ENCODE measurements around the gene SLC6A9. TPM values are rescaled to one million over a fixed set of nuclear protein-coding genes. Genes with fewer than 3 reads are reported as not detected.

The SLC6A9 gene
- total RNA-seq: 10 to 100 TPM; 55.8 to 85.7 (median 62.0) TPM

DNA sequence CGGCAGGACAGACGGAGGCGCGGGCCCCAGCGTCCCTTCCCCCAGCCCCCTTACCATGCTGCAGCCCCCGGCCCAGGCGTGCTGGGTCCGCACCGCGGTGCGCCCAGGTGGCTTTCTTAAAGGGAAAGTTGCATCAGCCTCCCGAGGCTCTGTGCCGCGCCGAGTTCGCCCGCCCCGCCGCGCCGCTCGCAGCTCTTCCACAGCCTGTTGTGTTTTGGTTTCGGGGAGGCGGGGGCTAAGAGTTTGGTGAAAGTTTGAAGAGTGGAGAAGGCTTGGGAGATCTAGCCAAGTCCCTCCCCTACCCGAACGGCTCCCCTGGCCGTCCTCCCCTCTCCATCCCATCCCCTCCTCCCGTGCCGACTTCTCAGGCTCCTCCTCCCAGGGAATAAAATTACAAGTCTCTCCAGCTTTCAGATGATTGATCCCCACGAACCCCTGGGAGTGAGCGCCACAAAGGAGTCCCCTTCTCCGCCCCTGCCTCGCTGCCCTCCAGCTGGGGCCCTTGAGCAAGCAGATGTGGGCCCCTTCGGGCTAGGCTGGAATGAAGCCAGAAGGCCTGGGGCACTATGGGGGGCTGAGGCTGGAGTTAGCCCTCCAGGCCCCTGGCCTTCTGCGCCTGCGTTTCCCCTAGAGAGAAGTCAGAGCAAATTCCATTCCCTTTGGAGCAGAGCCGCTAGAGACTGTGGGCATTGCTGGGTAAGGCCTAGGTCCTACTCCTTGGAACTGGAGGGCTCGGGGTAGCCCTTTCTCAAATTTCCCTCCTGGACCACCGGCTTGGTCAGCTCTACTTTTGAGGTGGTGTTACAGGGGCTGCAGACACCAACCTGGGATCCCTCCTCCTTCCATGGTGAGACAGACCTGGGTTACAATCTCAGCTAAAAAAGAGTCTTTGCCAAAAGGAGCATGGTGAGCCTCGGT, at the start of gene SLC6A9:
Gene SLC6A9 (minus strand): TSS at position 211 of the 918 bp plus-strand sequence. CDS start 7,185 bp downstream, outside the sequence.
- intact Hi-C loops (cut with DNase I; ENCODE audit: low total_unique reads): no loop called here
- TF ChIP-seq, protein P1, sequence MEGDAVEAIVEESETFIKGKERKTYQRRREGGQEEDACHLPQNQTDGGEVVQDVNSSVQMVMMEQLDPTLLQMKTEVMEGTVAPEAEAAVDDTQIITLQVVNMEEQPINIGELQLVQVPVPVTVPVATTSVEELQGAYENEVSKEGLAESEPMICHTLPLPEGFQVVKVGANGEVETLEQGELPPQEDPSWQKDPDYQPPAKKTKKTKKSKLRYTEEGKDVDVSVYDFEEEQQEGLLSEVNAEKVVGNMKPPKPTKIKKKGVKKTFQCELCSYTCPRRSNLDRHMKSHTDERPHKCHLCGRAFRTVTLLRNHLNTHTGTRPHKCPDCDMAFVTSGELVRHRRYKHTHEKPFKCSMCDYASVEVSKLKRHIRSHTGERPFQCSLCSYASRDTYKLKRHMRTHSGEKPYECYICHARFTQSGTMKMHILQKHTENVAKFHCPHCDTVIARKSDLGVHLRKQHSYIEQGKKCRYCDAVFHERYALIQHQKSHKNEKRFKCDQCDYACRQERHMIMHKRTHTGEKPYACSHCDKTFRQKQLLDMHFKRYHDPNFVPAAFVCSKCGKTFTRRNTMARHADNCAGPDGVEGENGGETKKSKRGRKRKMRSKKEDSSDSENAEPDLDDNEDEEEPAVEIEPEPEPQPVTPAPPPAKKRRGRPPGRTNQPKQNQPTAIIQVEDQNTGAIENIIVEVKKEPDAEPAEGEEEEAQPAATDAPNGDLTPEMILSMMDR (IDR thresholded peaks at IDR 0.05): no peak
- TF ChIP-seq POLR2A (IDR thresholded peaks at IDR 0.05): no peak
- WGBS, 2 donors: 23 to 26% methylated on average over 17 to 27 of the region's 40 CpGs
- peak in 1 of 2 donors; percentile 47 for DNase-seq (ENCODE audit: low spot score in 2 of 2)
- H3K4me3 ChIP-seq (ENCODE audit: low read depth, poor library complexity, severe bottlenecking): peak within 1 kb of the TSS; percentile 64

DNA sequence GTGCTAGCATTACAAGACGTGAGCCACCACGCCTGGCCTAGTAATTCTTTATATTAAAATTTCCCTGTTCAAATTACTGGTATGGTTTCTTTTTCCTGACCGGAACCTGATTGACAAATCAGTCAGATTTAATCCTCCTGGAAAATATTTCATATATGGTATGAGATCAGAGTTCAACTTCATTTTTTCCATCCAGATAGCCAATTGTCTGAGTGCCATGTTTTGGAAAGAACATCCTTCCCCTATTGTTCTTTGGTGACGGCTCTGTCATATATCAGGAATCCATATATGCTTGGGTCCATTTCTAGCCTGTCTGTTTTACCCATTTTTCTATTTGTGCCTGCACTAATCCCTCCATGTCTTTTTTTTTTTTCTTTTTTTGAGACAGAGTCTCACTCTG, 48.3 kb upstream of the SLC6A9 start:
- intact Hi-C loops (cut with DNase I; ENCODE audit: low total_unique reads): loop anchor here (5.0 kb wide), 1 partner anchor 788 kb away; no protein-coding TSS in a partner anchor
- TF ChIP-seq, protein P1 (IDR thresholded peaks at IDR 0.05): no peak
- no peak for TF ChIP-seq POLR2A (IDR thresholded peaks at IDR 0.05)
- WGBS, 2 donors: 74 to 79% methylated on average over 4 of the region's 4 CpGs
- DNase-seq (ENCODE audit: low spot score in 2 of 2): no peak
- H3K4me3 ChIP-seq (ENCODE audit: low read depth, poor library complexity, severe bottlenecking): no peak overlapping the region

DNA sequence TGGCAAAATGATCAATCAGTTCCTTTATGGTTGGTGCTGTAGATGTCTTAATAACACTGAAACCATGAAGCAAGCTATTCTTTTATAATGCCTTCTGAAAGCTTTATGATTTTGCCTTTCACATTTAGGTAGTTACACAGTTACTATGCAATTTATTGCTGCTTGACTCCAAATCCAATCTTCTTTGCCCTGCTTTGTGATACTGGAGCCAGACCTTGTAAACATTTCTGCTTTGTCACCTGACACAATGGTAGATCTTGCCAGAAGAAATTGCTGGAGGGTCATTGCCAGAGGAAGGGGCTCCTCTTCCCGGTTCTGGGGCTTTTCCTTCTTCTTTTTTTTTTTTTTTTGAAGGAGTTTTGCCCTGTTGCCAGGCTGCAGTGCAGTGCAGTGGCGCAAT, 46.8 kb upstream of the SLC6A9 start:
- no peak for TF ChIP-seq POLR2A (IDR thresholded peaks at IDR 0.05)
- TF ChIP-seq, protein P1 (IDR thresholded peaks at IDR 0.05): no peak
- H3K4me3 ChIP-seq (ENCODE audit: low read depth, poor library complexity, severe bottlenecking): no peak overlapping the region
- intact Hi-C loops (cut with DNase I; ENCODE audit: low total_unique reads): loop anchor here (5.0 kb wide), 1 partner anchor 789 kb away; no protein-coding TSS in a partner anchor
- WGBS, 2 donors: 50 to 52% methylated on average over 2 of the region's 2 CpGs
- DNase-seq (ENCODE audit: low spot score in 2 of 2): no peak

DNA sequence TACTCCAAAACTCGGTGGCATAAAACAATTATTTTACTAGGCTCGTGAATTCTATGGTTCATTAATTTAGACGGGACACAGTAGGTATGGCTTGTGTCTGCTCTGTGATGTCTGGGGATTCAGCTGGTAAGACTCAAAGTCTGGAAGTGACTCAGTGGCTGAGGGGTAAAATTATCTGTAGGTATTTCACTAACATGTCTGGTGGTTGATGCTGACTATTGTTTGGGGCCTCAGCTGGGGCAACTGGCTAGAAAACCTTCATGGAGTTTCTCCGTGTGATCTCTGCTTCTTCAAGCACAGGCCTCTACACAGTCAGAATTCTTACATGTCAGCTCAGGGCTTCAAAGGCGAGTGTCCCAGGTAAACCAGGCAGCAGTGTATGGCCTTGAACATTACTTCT, 46.2 kb upstream of the SLC6A9 start:
- 89% methylated on average over 5 of the region's 5 CpGs for WGBS, 2 donors
- intact Hi-C loops (cut with DNase I; ENCODE audit: low total_unique reads): loop anchor here (5.0 kb wide), 1 partner anchor 790 kb away; no protein-coding TSS in a partner anchor
- H3K4me3 ChIP-seq (ENCODE audit: low read depth, poor library complexity, severe bottlenecking): no peak overlapping the region
- no peak for DNase-seq (ENCODE audit: low spot score in 2 of 2)
- TF ChIP-seq, protein P1 (IDR thresholded peaks at IDR 0.05): no peak
- TF ChIP-seq POLR2A (IDR thresholded peaks at IDR 0.05): no peak

DNA sequence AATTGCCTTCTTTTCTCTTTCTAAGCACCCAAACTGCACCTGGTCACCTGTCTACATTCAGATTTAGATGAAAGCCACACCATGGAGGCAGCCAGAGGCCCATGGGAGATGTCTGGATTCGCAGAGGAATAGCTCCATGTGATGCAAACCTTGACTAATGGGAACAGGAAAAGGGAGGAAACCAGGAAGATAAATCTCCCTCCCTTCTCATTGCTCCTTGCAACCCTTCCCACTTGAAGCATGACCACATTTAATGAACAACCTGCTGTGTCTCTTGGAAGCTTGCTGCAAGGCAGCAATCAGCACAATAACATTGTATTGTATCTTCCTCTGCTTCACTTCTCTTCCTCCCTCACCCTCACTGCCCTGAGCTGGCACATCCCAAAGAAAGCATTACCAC, 44.8 kb upstream of the SLC6A9 start:
- WGBS, 2 donors: 56 to 65% methylated on average over 1 of the region's 1 CpG
- DNase-seq (ENCODE audit: low spot score in 2 of 2): no peak
- H3K4me3 ChIP-seq (ENCODE audit: low read depth, poor library complexity, severe bottlenecking): no peak overlapping the region
- TF ChIP-seq, protein P1 (IDR thresholded peaks at IDR 0.05): no peak
- TF ChIP-seq POLR2A (IDR thresholded peaks at IDR 0.05): no peak
- intact Hi-C loops (cut with DNase I; ENCODE audit: low total_unique reads): loop anchor here (5.0 kb wide), 1 partner anchor 791 kb away; no protein-coding TSS in a partner anchor
